ENCODE data around the gene USP48.

- TF ChIP-seq EP300 (IDR thresholded peaks at IDR 0.05): no peak
- TF ChIP-seq POLR2AphosphoS5 (IDR thresholded peaks at IDR 0.05): no peak
These were observed 1.1 kb downstream of the USP48 start for GRCh38 chr1:21781815-21782348.
